ENCODE results near the gene UNC13C.

The UNC13C gene

GRCh38 chr15:54575586-54575985 is 597.3 kb downstream of the UNC13C start:
- DNase-seq: no peak

DNA sequence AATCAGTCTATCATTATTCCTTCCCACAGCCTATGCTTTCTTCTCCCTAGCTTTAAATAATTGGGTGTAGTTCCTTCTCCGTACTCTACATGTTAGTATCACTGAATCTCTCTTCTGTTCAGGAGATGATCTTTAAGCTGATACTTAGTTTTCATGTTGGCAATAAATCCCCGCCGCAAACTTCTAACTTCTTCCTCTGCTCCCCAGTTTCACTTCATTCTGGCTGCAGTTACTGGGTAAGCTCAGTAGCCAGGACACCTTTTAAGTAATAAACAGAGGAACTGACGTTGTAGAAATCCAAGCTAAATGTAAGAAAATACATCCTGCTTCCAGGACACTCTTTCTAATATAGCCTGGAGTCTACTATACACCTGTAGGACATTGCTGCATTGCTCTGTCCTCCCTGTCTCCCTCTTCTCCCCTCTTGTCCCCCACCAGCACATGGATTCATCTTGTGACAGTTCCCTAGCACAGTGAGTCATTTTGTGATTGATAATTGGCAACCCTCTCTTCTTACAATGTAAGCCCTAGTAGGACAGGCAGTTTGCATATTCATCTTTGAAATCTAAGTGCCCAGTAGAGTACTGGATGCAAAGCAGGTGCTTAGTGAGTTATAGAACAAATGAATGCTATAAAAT is 598.2 kb downstream of the UNC13C start:
- no peak for DNase-seq

- no peak for DNase-seq
Observed at GRCh38 chr15:54577476-54578250, 599.4 kb downstream of the UNC13C start.

- DNase-seq: no peak
Observed at GRCh38 chr15:54579855-54580254, 601.6 kb downstream of the UNC13C start.

DNA sequence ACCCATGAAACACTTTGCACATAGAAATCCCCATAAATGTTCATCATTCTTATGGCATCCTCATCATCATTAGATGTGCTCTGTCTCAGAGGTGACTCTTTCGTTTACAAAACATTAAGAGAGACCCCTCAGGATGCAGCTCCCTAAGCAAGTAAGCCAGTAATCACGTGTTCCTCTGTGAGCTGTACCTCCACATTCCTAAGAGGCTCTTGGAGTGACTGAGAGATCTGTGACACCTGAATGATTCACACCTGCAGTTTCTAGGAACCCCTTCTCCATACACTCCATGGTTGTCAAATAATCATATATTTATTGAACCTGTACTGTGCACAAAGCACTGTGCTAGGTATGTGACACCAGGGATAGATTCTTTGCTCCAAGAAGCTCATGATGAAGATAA is 602.4 kb downstream of the UNC13C start:
- no peak for DNase-seq

- DNase-seq: no peak
Observed at GRCh38 chr15:54582863-54583643, 604.8 kb downstream of the UNC13C start.

- no peak for DNase-seq
Observed at GRCh38 chr15:54585063-54585462, 606.8 kb downstream of the UNC13C start.

DNA sequence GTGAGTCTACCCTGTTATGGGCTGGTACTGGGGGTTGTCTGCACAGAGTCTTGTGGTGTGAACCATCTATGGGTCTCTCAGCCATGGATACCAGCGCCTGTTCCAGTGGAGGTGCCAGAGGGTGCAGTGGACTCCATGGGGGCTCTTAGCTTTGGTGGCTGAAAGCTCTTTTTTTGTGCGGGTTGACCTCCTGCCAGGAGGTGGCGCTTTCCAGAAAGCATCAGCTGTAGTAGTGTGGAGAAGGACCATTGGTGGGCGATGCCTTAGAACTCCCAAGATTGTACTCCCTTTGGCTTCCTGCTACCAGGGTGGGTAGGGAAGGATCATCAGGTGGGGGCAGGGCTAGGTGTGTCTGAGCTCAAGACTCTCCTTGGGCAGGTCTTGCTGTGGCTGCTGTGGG is 615.9 kb downstream of the UNC13C start:
- no peak for DNase-seq

- no peak for DNase-seq
Observed at GRCh38 chr15:54599386-54599785, 621.1 kb downstream of the UNC13C start.

DNA sequence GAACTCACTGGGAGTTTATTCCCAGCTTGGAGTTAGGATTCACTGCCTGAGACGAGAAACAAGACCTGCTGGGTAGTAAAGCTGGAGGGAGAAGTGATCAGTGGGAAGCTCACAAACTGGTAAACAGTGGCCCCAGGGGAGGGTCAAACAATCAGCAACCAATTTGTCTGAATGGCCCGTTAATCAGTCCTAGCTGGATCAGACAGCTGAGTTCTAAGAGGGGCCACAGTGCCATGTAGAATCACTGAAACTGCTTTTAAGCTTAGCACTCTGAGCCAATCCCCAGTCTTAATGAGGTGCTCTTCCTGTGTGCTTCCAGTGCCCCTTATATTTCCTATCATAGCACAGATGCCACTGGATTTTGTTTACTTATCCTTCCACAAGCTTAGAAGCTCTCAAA is 626.8 kb downstream of the UNC13C start:
- no peak for DNase-seq

DNA sequence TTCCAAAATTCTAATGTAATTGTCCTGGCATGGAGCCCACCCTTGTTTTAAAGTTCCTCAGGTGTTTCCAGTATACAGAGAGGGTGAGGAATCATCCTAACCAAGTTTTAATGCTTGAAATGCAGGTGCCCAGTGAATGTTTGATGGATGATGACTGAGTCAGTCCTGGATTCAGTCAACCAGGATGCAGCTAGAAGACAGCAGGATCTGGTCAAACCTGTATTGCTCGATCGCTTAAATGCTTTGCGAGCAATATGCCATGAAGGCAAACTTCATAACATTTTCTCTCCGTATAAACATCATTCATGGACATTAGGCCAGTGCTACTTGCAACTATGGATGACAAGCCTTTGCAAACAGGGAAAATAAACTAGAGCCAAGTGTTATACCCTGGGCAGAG is 627.3 kb downstream of the UNC13C start:
- no peak for DNase-seq

- DNase-seq: no peak
Observed at GRCh38 chr15:54608876-54609835, 630.9 kb downstream of the UNC13C start.

DNA sequence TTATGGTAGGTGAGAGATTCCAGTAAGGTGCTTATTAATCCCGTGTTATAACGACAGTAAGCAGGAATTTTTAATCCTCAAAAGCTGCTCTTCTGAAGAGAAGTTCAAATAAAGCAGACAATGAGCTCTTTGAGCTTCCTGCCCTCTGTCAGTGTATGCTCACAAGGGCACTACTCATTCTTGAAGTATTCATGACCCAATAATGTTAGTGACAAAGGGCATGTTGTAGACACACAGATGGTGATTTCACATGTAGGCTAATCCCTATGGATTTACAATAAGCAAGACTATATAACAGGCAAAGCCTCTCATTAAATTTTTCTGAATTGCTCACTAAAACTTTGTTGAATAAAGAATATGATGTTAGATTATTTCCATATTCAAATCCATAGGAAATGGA is 639.9 kb downstream of the UNC13C start:
- no peak for DNase-seq

- no peak for DNase-seq
Observed at GRCh38 chr15:54619180-54619579, 640.9 kb downstream of the UNC13C start.

DNA sequence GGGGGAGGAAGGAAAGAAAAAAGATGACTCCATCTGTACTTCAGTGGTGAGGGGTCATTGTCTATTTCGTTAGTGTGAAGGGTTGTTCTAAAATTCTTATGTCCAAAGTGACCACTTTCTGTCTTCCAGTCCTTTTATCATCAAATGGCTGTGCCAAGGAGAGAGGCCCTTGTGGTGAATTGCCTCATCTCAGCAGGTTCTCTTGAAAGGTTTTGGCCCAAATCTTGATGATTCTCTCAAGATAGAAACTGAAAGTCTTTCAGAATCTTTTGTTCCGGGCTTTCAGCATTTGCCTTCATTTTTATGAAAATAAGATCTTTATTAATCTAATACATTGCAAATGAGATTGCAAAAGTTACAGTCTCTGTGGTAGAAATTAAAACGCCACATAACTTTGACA is 642.7 kb downstream of the UNC13C start:
- no peak for DNase-seq

GRCh38 chr15:54636147-54636546 is 657.9 kb downstream of the UNC13C start:
- no peak for DNase-seq

GRCh38 chr15:54638666-54639065 is 660.4 kb downstream of the UNC13C start:
- no peak for DNase-seq

GRCh38 chr15:54640873-54641272 is 662.6 kb downstream of the UNC13C start:
- DNase-seq: no peak

DNA sequence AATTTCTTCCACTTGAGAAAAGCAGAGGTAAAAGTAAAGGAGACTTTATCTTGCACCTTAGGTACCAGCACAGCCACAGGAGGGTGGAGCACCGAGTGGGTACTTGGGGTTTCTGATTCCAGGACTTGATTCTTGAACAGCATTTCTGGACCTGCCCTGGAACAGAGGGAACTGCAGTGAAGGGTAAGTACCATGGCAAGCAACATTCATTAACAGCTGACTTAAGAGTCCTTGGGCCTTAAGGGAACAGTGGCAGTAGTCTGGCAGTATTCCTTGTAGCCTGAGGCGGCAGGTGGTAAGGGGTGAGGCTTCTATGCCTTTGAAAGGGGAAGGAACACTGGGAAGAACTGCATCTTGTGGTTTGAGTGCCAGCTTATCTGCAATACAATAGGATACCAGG is 666.6 kb downstream of the UNC13C start:
- DNase-seq: no peak

GRCh38 chr15:54659646-54660045 is 681.4 kb downstream of the UNC13C start:
- DNase-seq: no peak

DNA sequence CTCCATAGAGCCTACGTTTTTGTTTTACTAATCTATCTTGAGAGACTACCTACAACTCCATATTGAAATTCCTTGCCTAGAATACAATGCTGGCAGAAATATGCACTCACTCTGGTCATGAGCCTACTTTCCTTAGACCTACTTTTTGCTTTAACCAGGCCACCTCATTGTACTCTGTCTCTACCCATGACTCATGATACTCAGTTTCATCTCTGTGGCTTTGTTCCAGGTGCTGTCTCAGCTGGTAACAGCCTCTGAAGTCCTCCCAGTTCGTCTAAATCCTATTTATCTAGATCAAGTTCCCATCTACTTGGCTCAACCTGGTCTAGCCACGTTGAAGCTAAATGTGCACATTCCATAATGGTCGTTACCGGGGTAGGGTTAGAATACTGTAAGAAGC is 682.1 kb downstream of the UNC13C start:
- no peak for DNase-seq

DNA sequence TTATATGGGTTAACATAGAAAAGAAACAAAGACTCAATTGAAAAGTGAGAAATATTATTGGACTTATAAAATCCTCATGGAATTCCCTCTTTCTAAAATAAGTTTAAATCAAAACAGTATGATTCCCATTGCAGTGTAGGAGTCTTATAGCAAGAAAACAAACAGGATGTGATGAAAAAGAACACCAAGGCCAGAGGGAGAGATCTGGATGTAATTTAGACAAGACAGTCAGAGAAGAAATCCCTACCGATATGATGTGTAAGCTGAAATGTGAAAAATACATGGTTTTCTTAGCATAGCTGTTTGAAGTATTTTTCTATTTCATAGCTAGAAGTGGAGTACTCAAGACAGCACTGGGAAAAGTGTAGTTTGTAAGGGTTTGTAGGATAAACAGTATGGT is 697.0 kb downstream of the UNC13C start:
- DNase-seq: no peak

DNA sequence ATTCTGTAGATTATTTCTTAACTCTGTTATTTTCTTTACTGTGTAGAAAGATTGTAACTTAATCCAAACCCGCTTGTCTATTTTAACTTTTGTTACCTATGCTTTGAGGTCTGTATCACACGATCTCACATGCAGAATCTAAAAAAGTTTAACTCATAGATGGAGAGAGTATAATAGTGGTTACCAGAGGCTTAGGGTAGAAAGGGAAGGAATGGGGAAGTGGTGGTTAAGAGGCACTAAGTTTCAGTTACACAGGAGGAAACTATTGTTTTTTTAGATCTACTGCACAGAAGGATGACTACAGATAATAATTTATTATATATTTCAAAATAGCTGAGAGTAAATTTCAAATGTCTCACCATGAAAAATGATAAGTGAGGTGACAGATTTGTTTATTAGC is 703.3 kb downstream of the UNC13C start:
- DNase-seq: no peak
